Endodermal cell (in vitro differentiated cells): ENCODE measurements around the gene RXFP4. TPM values are rescaled to one million over a fixed set of nuclear protein-coding genes. Genes with fewer than 3 reads are reported as not detected.

ENCODE experiments used
- DNase-seq: peaks from one replicate; pipeline ENCODE4 v3.0.0-alpha.2; 2017
- H3K27ac ChIP-seq: 2 replicates; pipeline ENCODE4 v1.5.1; 2013; ENCODE audit warnings: mild to moderate bottlenecking, low read depth, low read length, moderate library complexity
- H3K27me3 ChIP-seq: 2 replicates; pipeline ENCODE4 v1.6.1; 2013; ENCODE audit warnings: mild to moderate bottlenecking, low read length, moderate library complexity; ENCODE audit not compliant: insufficient read depth, control insufficient read depth, poor library complexity, severe bottlenecking
- H3K36me3 ChIP-seq: 2 replicates; pipeline ENCODE4 v1.7.0; 2013; ENCODE audit warnings: mild to moderate bottlenecking, low read length, moderate library complexity; ENCODE audit not compliant: control insufficient read depth, insufficient read depth
- H3K4me1 ChIP-seq: one replicate; pipeline ENCODE4 v1.7.0; 2013; ENCODE audit warnings: low read length; ENCODE audit not compliant: control insufficient read depth, insufficient read depth
- H3K4me3 ChIP-seq: 2 replicates; pipeline ENCODE4 v1.5.1; 2013; ENCODE audit warnings: mild to moderate bottlenecking, low read length, moderate library complexity
- H3K9ac ChIP-seq: 2 replicates; pipeline ENCODE4 v1.6.1; 2013; ENCODE audit warnings: mild to moderate bottlenecking, low read length, moderate library complexity; ENCODE audit not compliant: poor library complexity, severe bottlenecking; ENCODE audit errors: extremely low read depth
- H3K9me3 ChIP-seq: 2 replicates; pipeline ENCODE4 v1.6.1; 2013; ENCODE audit warnings: mild to moderate bottlenecking, low read length, moderate library complexity; ENCODE audit not compliant: control insufficient read depth
- H3K27ac Mint-ChIP-seq: 2 replicates; pipeline ENCODE4 v1.8.0; 2020; ENCODE audit warnings: mixed read lengths
- H3K27me3 Mint-ChIP-seq: 2 replicates; pipeline ENCODE4 v1.8.0; 2021; ENCODE audit warnings: mild to moderate bottlenecking, mixed read lengths; ENCODE audit not compliant: insufficient read depth
- H3K36me3 Mint-ChIP-seq: 2 replicates; pipeline ENCODE4 v1.8.0; 2020; ENCODE audit warnings: low read depth, mixed read lengths
- H3K4me1 Mint-ChIP-seq: 2 replicates; pipeline ENCODE4 v1.8.0; 2020; ENCODE audit warnings: mixed read lengths
- H3K4me3 Mint-ChIP-seq: 2 replicates; pipeline ENCODE4 v1.8.0; 2020; ENCODE audit warnings: mild to moderate bottlenecking, moderate library complexity, mixed read lengths
- H3K9me3 Mint-ChIP-seq: 2 replicates; pipeline ENCODE4 v1.8.0; 2020; ENCODE audit warnings: mild to moderate bottlenecking, mixed read lengths
- CTCF ChIP-seq: fragments of 200-600 bp; sonication (generic); conservative IDR thresholded peaks from 2 replicates; pipeline ENCODE4 v1.5.0; 2021; ENCODE audit warnings: antibody characterized with exemption, mild to moderate bottlenecking
- WGBS, 2 experiments: methylation state at CpG; one replicate each; pipeline versions ENCODE4 v1.1.5 to v1.1.7; 2013; ENCODE audit warnings: missing lambda C conversion rate in 2 of 2, mixed read lengths in 1 of 2; ENCODE audit not compliant: insufficient coverage in 1 of 2, insufficient read length in 1 of 2; 5-methylcytosine and 5-hydroxymethylcytosine counted together
- microRNA-seq: library from miRNA; unstranded; fragments of <30 nt; microRNA quantifications from one replicate; pipeline ENCODE4 v1.2.0, GENCODE V29; 2020; ENCODE audit warnings: borderline microRNAs expressed
- total RNA-seq, 2 donors: library from RNA; stranded (reverse); fragmentation: NEBNext Ultra II Directional in 1 of 2; extraction: Animal tissue kit (Norgen Biotek cat#: 25700) in 1 of 2; gene quantifications; 2 replicates in 1 of 2; 3 replicates in 1 of 2; pipeline ENCODE4 v1.2.1, GENCODE V29; 2021

The RXFP4 gene
- total RNA-seq, 2 donors from 2014 or later, result not detected

- H3K27ac ChIP-seq, result no peak overlapping the region
These were observed 48.0 kb downstream of the RXFP4 start for GRCh38 chr1:155989242-155990004.

GRCh38 chr1:155990005-155990739 is 48.7 kb downstream of the RXFP4 start:
- Histone ChIP-seq H3K4me3 (no peak overlapping the region), H3K27ac (no peak overlapping the region), H3K27me3 (no peaks in the 10 kb centered on the region), H3K4me1 (no peaks in the 10 kb centered on the region), H3K9me3 (no peaks in the 10 kb centered on the region), H3K9ac (no peak overlapping the region), H3K36me3 (no peaks in the 10 kb centered on the region)
- H3K4me3 Mint-ChIP-seq, result no peak overlapping the region
- no peak for DNase-seq
- no peaks in the 10 kb centered on the region for H3K36me3 Mint-ChIP-seq
- H3K4me1 Mint-ChIP-seq, result no peaks in the 10 kb centered on the region
- 85 to 93% methylated on average over 3 to 6 of the region's 6 CpGs for WGBS, 2 experiments
- no peaks in the 10 kb centered on the region for H3K27me3 Mint-ChIP-seq
- no peak overlapping the region for H3K27ac Mint-ChIP-seq
- TF ChIP-seq CTCF, result no peak
- H3K9me3 Mint-ChIP-seq, result peaks cover 9% of the 10 kb centered on the region

More at GRCh38 chr1:155989242-155990004, 48.0 kb downstream of the RXFP4 start:
- Mint-ChIP-seq H3K4me1 (peaks cover 1% of the 10 kb centered on the region), H3K27me3 (peaks cover under 1% of the 10 kb centered on the region), H3K36me3 (no peaks in the 10 kb centered on the region), H3K9me3 (peaks cover 9% of the 10 kb centered on the region), H3K4me3 (no peak overlapping the region), H3K27ac (no peak overlapping the region)
- no peaks in the 10 kb centered on the region for H3K36me3 ChIP-seq
- no peak overlapping the region for H3K9ac ChIP-seq
- peak; percentile 96 for TF ChIP-seq CTCF
- H3K4me1 ChIP-seq, result no peaks in the 10 kb centered on the region
- DNase-seq, result peak; percentile 95
- H3K4me3 ChIP-seq, result no peak overlapping the region
- no peaks in the 10 kb centered on the region for H3K9me3 ChIP-seq
- 62 to 100% methylated on average over 2 to 9 of the region's 9 CpGs for WGBS, 2 experiments
- H3K27me3 ChIP-seq, result no peaks in the 10 kb centered on the region

Small RNA genes within 50 kb of the gene (microRNA-seq; reads per million reads assigned to microRNA genes)
- gene MIR6738, result not detected

Other genes with a start within 250 kb of the RXFP4 start
- gene GON4L, start 84.4 kb upstream of the RXFP4 start, total RNA-seq, result 10 to 100 TPM; 62.7 to 64.6 TPM
- gene SYT11, start 82.1 kb upstream of the RXFP4 start, total RNA-seq, result 1 to 10 TPM in 1 of 2 donors, under 1 TPM in 1; 0.40 to 5.0 TPM
- gene RIT1, start 30.3 kb upstream of the RXFP4 start, total RNA-seq, result 10 to 100 TPM; 26.0 to 39.2 TPM
- 10 to 100 TPM; 67.7 to 76.2 TPM for gene KHDC4, start 7.2 kb upstream of the RXFP4 start, total RNA-seq
- 100 to 1,000 TPM; 134 to 147 TPM for gene ARHGEF2, start 36.9 kb downstream of the RXFP4 start, total RNA-seq
- gene SSR2, start 79.3 kb downstream of the RXFP4 start, total RNA-seq, result 100 to 1,000 TPM; 193 TPM
- 10 to 100 TPM; 56.4 to 62.4 TPM for gene UBQLN4, start 112.2 kb downstream of the RXFP4 start, total RNA-seq
- gene LAMTOR2, start 113.1 kb downstream of the RXFP4 start, total RNA-seq, result 100 to 1,000 TPM in 1 of 2 donors, 10 to 100 TPM in 1; 84.4 to 101 TPM
- gene RAB25, start 119.5 kb downstream of the RXFP4 start, total RNA-seq, result 10 to 100 TPM; 82.0 to 84.4 TPM
- 10 to 100 TPM; 91.8 to 94.3 TPM for gene MEX3A, start 140.8 kb downstream of the RXFP4 start, total RNA-seq
- 10 to 100 TPM; 41.2 to 42.0 TPM for gene LMNA, start 173.1 kb downstream of the RXFP4 start, total RNA-seq
- gene SEMA4A, start 211.9 kb downstream of the RXFP4 start, total RNA-seq, result 10 to 100 TPM in 1 of 2 donors, 1 to 10 TPM in 1; 6.4 to 10.3 TPM